Lung (tissue), 12 donors: ENCODE data around the gene BICRAL. TPM values are rescaled to one million over a fixed set of nuclear protein-coding genes. Genes with fewer than 3 reads are reported as not detected.

ENCODE experiments used
- ATAC-seq: fragments of 200-7000 bp; cut with Tn5 transposase; one replicate; pipeline ENCODE4 v1.9.1; 2020; ENCODE audit warnings: moderate number of reproducible peaks; ENCODE audit not compliant: insufficient read depth, low FRiP score
- DNase-seq, 3 donors: peaks; one replicate each; pipeline ENCODE4 v3.0.0-alpha.2; 2013 to 2017
- H3K27ac ChIP-seq, 2 donors: one replicate each; pipeline ENCODE4 v1.5.1; 2013; ENCODE audit warnings: mild to moderate bottlenecking in 2 of 2, moderate library complexity in 2 of 2, control low read depth in 1 of 2, inconsistent platforms in 1 of 2, low read depth in 1 of 2, low read length in 1 of 2
- H3K27me3 ChIP-seq, 3 donors: one replicate each; pipeline ENCODE4 v1.5.1; 2013; ENCODE audit warnings: low read length in 2 of 3; ENCODE audit not compliant: control insufficient read depth in 3 of 3, insufficient read depth in 3 of 3
- H3K36me3 ChIP-seq, 4 donors: one replicate each; pipeline ENCODE4 v1.5.1; 2013; ENCODE audit warnings: low read length in 4 of 4, mild to moderate bottlenecking in 1 of 4, moderate library complexity in 1 of 4; ENCODE audit not compliant: control insufficient read depth in 4 of 4, insufficient read depth in 4 of 4
- H3K4me1 ChIP-seq, 5 donors: one replicate each; pipeline ENCODE4 v1.5.1; 2013; ENCODE audit warnings: low read length in 5 of 5, mild to moderate bottlenecking in 2 of 5, moderate library complexity in 1 of 5; ENCODE audit not compliant: control insufficient read depth in 5 of 5, insufficient read depth in 5 of 5
- H3K4me3 ChIP-seq: one replicate; pipeline ENCODE4 v1.5.1; 2013; ENCODE audit warnings: mild to moderate bottlenecking, control low read depth, moderate library complexity
- H3K9ac ChIP-seq, 2 donors: one replicate each; pipeline ENCODE4 v1.5.1; 2013; ENCODE audit warnings: low read length in 2 of 2, control low read depth in 1 of 2; ENCODE audit not compliant: insufficient read depth in 1 of 2
- H3K9me3 ChIP-seq, 4 donors: one replicate each; pipeline ENCODE4 v1.5.1; 2013; ENCODE audit warnings: low read length in 3 of 4, mild to moderate bottlenecking in 1 of 4, moderate library complexity in 1 of 4; ENCODE audit not compliant: control insufficient read depth in 4 of 4, insufficient read depth in 3 of 4
- WGBS, 2 donors: extraction: QIAGEN DNeasy Blood & Tissue Kit; methylation state at CpG; one replicate each; pipeline ENCODE4 v1.1.7; 2013; 5-methylcytosine and 5-hydroxymethylcytosine counted together
- polyA plus RNA-seq, 2 donors: library from polyadenylated mRNA; stranded (reverse); fragments of 200-250 nt; gene quantifications; one replicate each; pipeline ENCODE4 v1.2.1, GENCODE V29; 2013
- total RNA-seq, 2 donors: library from RNA; depleted of rRNA in 1 of 2; stranded (reverse); fragments of >200 nt in 1 of 2; gene quantifications; one replicate each; pipeline ENCODE4 v1.2.1, GENCODE V29; 2014 to 2021
- TF ChIP-seq, protein P1 (sequence below): IDR thresholded peaks from 2 replicates; pipeline ENCODE4 v1.5.1; 2012; ENCODE audit warnings: mild to moderate bottlenecking; ENCODE audit errors: control extremely low read depth, extremely low read depth
- donor health status: control.
- donor health status: control.
- donor health status: Bipolar disorder and iron deficiency.
- donor health status: healthy.
- donor health status: DM: yes; HTN: yes; CAD: no.

Gene BICRAL
- total and polyA plus RNA-seq, 4 donors, result 2.8 to 18.6 (median 10.7) TPM

DNA sequence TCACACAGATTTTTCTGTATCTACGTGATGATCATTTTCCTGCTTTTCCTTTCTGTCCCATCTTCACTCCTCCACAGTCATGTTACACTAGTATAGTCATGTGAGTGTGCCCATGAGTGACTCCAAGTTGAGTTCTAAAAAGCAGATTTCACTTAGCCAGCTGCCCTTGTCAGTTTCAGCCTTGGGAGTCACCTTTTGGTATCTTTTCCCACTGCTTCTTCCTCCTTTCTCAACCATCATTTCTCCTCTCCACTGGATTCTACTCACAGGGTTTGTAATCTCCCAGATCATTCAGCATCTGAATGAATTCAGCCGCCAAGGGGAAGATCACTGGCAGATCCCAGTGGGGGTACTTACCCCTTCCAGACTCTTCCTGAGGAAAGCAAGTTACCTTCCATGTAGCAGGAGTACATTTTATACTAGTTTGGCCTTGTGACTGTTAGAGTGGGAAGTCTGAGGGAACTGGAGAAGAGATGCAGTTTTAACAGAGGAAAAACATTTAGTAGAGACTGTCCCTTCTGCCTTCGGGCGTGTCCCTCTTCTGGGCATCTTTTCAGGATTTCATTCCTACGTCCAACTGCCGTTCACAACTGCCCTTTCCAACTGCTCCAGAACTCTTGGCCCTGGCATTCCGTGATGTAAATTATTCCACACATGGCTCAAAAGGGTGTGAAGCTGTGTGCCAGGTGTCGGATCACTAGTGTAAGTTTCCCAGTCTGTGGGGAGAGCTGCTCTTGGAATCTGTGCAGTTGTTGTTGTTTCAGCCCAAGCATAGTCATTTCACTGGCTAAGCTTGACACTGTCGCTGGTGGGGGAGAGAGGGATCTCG, 38.9 kb downstream of the BICRAL start:
- 64 to 81% methylated on average over 10 of the region's 10 CpGs for WGBS, 2 donors
- Histone ChIP-seq H3K9me3 (no peaks in the 10 kb centered on the region), H3K27me3 (no peaks in the 10 kb centered on the region), H3K4me3 (no peak overlapping the region), H3K36me3 (peaks cover 4 to 8% (median 5%) of the 10 kb centered on the region in 4 donors), H3K9ac (peak overlapping the region in 1 of 2 donors; percentile 28), H3K4me1 (peaks cover 0 to 13% (median 0%) of the 10 kb centered on the region in 5 donors), H3K27ac (peak overlapping the region; percentile 26 to 56)
- DNase-seq (no peak), ATAC-seq (no peak)
- TF ChIP-seq, protein P1, sequence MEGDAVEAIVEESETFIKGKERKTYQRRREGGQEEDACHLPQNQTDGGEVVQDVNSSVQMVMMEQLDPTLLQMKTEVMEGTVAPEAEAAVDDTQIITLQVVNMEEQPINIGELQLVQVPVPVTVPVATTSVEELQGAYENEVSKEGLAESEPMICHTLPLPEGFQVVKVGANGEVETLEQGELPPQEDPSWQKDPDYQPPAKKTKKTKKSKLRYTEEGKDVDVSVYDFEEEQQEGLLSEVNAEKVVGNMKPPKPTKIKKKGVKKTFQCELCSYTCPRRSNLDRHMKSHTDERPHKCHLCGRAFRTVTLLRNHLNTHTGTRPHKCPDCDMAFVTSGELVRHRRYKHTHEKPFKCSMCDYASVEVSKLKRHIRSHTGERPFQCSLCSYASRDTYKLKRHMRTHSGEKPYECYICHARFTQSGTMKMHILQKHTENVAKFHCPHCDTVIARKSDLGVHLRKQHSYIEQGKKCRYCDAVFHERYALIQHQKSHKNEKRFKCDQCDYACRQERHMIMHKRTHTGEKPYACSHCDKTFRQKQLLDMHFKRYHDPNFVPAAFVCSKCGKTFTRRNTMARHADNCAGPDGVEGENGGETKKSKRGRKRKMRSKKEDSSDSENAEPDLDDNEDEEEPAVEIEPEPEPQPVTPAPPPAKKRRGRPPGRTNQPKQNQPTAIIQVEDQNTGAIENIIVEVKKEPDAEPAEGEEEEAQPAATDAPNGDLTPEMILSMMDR, result no peak

DNA sequence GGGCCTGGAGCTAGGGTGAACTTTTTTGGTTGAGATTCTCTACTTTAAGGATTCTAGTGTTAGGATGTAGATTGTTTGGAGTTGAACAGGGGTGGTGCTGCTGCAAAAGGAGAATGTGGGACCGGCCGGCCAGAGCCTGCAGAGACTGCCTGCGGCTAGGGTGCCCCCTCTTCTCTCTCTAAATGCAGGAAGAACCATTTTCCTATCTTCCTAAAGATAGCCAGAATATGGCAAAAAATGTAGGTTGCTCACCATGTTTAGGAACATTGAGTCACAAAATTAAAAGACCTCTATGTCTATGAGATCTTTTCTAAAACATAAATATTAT, 39.5 kb downstream of the BICRAL start:
- Histone ChIP-seq H3K27ac (peak overlapping the region in 1 of 2 donors; percentile 26), H3K36me3 (peaks cover 4 to 11% (median 6%) of the 10 kb centered on the region in 4 donors), H3K27me3 (no peaks in the 10 kb centered on the region), H3K9ac (no peak overlapping the region), H3K4me1 (peaks cover 0 to 13% (median 0%) of the 10 kb centered on the region in 5 donors), H3K4me3 (no peak overlapping the region), H3K9me3 (no peaks in the 10 kb centered on the region)
- WGBS, 2 donors, result 83 to 86% methylated on average over 3 of the region's 3 CpGs
- no peak for ATAC-seq
- DNase-seq, result no peak
- TF ChIP-seq, protein P1, result no peak

DNA sequence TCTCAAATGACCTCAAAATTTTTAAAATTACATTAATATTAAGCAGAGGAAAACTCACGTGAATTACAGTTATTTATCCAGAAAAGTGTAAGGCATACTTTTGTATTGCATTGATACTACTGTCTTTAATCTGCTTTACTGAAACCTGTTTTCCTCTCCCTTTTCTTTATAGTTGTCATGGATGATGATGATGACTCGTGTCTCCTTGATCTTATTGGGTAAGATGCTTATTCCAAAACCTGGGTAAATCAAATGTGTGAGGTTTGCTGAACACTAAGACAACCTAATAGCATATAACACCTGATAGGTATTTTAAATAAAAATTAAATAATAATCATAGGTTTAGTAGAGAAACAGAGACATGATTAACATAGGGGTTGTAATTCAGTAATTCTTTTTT, 40.0 kb downstream of the BICRAL start:
- ATAC-seq (no peak), DNase-seq (no peak)
- Histone ChIP-seq H3K9me3 (no peaks in the 10 kb centered on the region), H3K9ac (no peak overlapping the region), H3K36me3 (peaks cover 4 to 11% (median 9%) of the 10 kb centered on the region in 4 donors), H3K27ac (no peak overlapping the region), H3K4me1 (peaks cover 0 to 13% (median 0%) of the 10 kb centered on the region in 5 donors), H3K27me3 (no peaks in the 10 kb centered on the region), H3K4me3 (no peak overlapping the region)
- TF ChIP-seq, protein P1, result no peak
- 90 to 99% methylated on average over 2 of the region's 2 CpGs for WGBS, 2 donors
